C1 segment of cervical spinal cord (tissue), 14 donors: ENCODE results near the gene MARCHF9.
"Not testable (repeated sequence)": the region's sequence is repeated elsewhere in the genome, so short reads cannot be mapped to it uniquely, and the experiment has no call there.

Experiments used
- DNase-seq, 14 donors: peaks; one replicate each; lab custom pipeline; 2025; lab: John Stamatoyannopoulos, UW

Gene MARCHF9

DNA sequence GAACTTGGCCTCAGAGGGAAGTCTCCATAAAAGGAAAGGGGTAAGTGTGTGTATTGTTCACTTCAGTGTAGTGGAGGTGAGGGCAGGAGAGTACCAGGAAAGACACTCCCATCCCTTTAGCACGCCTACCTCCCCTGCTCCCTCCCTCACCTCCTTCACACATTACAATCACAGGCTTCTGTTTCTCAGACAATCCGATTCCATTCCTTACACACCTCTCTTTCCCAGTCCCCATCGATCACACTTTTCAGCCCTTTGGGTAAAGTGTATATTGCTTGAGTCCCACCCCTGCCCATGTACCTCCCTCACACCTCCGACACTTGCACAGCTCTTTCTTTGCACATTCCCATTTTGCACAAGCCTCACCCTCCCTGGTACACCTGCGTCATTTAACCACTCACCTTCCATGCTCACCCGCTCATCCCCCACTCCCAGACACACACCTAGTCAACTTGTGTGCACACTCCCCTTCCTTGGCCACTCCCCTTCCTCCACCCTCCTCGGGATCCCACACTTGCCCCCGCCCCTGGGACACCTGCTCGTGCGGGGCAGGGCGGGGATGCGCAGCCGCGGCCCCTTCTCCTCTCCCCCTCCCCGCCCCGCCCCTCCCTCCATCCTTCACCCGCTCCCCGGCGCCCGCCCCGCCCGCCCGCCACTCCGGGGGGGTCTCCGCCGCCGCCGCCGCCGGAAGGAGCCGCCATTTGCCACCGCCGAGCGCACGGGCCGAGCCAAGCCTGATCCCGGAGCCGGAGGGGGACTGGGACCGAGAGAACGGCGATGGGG, at the start of gene MARCHF9:
Gene MARCHF9, plus strand, starts transcription at position 693 of the 783 bp plus-strand sequence. CDS start 426 bp downstream, outside the sequence.
- peak in 4 of 14 donors; percentile 26 to 68 (median 30) for DNase-seq

DNA sequence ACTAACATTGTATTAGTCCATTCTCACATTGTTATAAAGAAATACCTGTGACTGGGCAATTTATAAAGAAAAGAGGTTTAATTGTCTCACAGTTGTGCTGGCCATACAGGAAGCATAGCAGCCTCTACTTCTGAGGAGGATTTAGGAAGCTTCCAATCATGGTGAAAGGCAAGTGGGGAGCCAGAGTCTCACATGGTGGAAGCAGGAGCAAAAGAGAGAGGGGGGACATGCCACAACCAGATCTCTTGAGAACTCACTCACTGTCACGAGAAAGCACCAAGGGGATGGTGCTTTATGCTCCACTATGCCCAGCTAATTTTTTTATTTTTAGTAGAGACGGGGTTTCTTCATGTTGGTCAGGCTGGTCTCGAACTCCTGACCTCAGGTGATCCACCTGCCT, 47.7 kb upstream of the MARCHF9 start:
- DNase-seq: no peak

- DNase-seq: no peak
These were observed 46.6 kb upstream of the MARCHF9 start for GRCh38 chr12:57708296-57708695.

DNA sequence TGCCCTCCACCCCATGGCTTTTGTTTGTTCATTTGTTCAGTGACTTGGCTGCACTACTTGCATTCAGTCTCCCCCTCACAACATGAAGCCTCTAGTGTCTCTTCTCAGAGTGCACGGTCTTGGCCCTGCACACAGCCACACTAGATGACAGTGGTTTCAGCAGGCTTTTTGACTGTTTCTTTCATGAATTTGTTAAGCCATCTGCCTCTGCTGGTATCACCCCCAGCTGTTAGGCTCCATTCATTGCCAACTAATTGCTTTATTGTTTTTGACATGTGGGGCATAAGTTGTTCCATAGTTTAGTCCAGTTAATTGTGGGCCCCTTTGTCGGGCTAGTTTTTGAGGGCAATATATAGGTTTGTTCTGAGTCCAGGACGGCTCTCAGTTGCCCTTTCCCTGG, 42.2 kb upstream of the MARCHF9 start:
- DNase-seq: no peak

GRCh38 chr12:57713209-57713608, 41.7 kb upstream of the MARCHF9 start:
- DNase-seq: no peak

GRCh38 chr12:57715036-57715748, 39.7 kb upstream of the MARCHF9 start:
- DNase-seq: not testable (repeated sequence)

DNA sequence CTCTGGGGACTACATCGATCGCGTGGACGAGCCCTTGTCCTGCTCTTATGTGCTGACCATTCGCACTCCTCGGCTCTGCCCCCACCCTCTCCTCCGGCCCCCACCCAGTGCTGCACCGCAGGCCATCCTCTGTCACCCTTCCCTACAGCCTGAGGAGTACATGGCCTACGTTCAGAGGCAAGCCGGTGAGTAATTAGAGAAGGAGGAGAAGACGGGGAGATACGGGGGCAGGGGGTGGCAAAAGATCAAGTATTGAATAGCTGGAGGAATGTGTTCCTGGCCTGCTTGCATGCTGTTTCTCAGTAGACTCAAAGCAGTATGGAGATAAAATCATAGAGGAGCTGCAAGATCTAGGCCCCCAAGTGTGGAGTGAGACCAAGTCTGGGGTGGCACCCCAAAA, 39.1 kb upstream of the MARCHF9 start:
- DNase-seq: no peak

DNA sequence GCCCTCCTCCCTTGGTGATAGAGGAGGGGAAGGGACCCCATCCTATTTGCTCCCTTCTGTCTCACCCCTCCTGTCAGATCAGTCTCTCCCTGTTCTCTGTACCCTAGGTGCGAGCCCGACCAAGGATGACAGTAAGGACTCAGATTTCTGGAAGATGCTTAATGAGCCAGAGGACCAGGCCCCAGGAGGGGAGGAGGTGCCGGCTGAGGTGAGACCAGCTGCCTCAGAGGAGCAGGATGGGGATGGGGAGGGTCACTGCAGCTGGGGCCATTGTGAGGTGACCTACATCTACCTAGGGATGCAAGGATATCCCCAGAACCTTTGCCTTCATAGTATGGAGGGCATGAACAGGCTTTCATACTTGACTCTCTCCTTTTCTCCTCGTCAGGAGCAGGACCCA, 38.6 kb upstream of the MARCHF9 start:
- DNase-seq: no peak

DNA sequence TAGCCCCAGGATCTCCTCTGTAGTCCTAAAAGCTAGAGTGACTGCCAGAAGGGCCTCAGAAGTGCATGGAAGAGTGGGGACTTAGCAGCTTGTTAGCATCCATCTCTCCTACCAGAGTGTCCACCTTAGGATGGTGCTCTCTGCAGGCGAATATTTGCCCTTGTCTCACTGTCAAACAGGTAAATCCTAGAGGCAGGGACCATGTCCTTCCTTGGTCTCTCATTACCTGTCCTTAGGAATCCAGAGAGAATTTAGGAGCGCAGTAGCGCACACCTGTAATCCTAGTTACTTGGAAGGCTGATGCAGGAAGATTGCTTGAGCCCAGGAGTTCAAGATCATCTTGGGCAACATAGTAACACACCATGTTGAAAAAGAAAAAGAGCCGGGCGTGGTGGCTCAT, 37.8 kb upstream of the MARCHF9 start:
- no peak for DNase-seq

GRCh38 chr12:57717846-57718640, 36.9 kb upstream of the MARCHF9 start:
- no peak for DNase-seq

DNA sequence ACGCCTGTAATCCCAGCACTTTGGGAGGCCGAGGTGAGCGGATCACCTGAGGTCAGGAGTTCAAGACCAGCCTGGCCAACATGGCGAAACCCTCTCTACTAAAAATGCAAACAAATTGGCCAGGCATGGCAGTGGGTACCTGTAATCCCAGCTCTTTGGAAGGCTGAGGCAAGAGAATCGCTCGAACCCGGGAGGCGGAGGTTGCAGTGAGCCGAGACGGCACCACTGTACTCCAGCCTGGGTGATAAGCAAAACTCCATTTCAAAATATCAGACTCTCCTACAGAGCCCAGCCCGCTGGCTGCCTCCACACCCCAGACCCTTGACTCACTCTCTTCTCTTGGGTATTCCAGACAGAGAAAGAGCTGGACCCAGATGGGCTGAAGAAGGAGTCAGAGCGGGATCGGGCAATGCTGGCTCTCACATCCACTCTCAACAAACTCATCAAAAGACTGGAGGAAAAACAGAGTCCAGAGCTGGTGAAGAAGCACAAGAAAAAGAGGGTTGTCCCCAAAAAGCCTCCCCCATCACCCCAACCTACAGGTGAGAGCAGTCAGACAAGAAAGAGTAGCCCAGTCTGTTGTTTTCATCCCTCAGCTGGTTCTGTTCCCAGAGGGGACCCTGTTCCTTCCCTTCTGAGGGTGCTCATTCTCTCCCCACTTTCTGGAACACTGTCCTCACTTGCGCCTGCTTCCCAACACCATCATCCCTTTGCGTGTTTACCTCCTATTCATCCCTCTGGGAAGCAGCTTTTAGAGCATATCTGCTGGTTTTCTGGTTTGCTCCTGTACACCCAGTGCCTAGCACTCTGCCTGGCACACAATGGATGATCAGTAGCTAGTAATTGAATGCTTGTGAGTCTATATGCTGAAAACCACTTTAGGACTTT, 36.0 kb upstream of the MARCHF9 start:
- no peak for DNase-seq

DNA sequence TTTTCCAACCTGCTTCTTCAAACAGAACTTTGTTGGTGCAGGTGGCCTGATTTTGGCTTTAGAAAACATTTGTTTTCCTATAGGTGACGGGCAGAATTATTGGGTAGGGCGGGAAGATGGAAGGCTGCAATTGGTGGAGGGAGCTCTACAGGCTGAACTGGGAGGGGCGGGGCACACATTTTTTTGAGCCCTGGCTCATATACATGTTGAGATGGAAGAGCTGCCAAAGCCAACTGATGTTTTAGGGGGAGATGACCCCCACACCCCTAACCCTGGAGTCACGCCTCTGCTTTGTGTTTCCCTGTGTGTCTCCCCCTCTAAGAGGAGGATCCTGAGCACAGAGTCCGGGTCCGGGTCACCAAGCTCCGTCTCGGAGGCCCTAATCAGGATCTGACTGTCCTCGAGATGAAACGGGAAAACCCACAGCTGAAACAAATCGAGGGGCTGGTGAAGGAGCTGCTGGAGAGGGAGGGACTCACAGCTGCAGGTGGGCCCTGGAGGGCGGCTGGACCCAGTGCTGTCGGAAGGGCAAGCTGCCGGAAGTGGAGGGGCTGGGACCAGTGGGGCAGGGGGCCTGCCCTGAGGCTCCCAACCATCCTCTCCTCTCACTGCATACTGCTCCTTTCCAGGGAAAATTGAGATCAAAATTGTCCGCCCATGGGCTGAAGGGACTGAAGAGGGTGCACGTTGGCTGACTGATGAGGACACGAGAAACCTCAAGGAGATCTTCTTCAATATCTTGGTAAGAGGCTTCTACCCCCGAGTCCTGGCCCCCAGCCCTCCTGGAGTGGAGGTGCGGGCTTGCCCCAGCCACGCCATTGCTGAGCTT, 34.9 kb upstream of the MARCHF9 start:
- no peak for DNase-seq

DNA sequence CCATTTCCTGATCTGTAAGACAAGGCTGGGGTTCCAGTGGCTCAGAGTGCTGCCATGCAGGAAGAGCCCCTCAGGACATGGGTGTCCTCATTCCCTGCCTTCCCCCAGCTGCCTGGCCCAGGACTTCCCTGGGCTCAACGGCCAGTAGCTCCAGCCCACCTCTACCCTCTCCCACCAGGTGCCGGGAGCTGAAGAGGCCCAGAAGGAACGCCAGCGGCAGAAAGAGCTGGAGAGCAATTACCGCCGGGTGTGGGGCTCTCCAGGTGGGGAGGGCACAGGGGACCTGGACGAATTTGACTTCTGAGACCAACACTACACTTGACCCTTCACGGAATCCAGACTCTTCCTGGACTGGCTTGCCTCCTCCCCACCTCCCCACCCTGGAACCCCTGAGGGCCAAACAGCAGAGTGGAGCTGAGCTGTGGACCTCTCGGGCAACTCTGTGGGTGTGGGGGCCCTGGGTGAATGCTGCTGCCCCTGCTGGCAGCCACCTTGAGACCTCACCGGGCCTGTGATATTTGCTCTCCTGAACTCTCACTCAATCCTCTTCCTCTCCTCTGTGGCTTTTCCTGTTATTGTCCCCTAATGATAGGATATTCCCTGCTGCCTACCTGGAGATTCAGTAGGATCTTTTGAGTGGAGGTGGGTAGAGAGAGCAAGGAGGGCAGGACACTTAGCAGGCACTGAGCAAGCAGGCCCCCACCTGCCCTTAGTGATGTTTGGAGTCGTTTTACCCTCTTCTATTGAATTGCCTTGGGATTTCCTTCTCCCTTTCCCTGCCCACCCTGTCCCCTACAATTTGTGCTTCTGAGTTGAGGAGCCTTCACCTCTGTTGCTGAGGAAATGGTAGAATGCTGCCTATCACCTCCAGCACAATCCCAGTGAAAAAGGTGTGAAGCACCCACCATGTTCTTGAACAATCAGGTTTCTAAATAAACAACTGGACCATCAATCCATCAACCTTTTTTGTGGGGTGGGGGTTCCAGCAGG, 34.0 kb upstream of the MARCHF9 start:
- DNase-seq: no peak

DNA sequence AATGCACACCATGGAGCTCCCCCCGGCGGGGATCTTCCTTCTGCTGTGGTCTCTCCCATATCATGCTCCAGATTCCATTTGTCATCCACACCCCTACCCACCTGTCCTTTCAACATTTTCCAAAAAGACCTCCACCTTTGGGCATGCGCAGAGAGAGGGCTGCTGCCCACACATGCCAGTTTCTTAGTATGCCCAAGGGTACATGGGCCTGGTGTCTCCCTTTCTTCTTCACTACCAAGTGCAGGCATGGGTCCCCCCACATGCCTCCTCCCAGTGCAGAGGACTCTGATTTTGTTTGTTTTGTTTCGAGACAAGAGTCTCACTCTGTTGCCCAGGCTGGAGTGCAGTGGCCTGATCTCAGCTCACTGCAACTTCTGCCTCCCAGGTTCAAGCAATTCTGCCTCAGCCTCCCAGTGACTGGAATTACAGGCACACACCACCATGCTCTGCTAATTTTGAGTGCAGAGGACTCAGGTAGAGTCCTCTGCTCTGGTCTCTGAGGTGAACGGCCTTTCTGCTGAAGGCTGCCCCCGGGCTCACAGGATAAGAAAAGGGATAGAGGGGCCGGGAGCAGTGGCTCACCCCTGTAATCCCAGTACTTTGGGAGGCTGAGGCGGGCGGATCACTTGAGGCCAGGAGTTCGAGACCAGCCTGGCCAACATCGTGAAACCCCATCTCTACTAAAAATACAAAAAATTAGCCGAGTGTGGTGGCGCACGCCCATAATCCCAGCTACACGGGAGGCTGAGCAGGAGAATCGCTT, 32.9 kb upstream of the MARCHF9 start:
- not testable (repeated sequence) for DNase-seq

- DNase-seq: no peak
These were observed 31.9 kb upstream of the MARCHF9 start for GRCh38 chr12:57722716-57723629.

DNA sequence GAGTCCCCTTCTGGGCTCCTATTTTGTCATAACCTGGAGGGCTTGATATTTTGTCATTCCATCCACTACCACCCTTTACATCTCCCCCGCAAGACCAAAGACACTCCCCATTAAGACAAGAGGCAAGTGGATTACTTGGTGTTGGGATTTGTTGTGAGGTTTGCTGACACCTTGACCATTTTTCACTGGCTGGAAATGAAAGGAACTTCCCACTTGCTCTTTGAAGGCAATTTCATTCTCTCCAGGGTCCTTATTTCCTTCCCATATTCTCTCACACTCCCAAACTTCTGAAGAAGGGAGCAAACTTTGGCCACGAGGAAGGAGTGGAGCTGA, 31.3 kb upstream of the MARCHF9 start:
- DNase-seq: no peak
